ENCODE measurements around the gene TAS2R31.

GRCh38 chr12:11022520-11022919 lies 8.7 kb downstream of the TAS2R31 start, which contains the start of gene TAS2R19:
- TF ChIP-seq CTCF (conservative IDR thresholded peaks at IDR 0.05) (no peak), ZFX (IDR thresholded peaks at IDR 0.05) (no peak)

All from C4-2B (cell line).